Measurements from ENCODE around the gene TXNRD1. TPM values are rescaled to one million over a fixed set of nuclear protein-coding genes. Genes with fewer than 3 reads are reported as not detected.

TXNRD1 gene
- total and polyA plus RNA-seq, 2 of the 8 experiments (the other 6 are each of a cell fraction or from before 2014, with no cell fraction given): 56.8 to 127 TPM

GRCh38 chr12:104339663-104340062 lies 124.1 kb downstream of the TXNRD1 start:
- no peak overlapping the region for H2AFZ ChIP-seq (ENCODE audit: low read length)
- no peak overlapping the region for H4K5ac ChIP-seq (ENCODE audit: insufficient read length, low read depth, low read length)
- no peak overlapping the region for H2BK20ac ChIP-seq (ENCODE audit: low read length)
- H2BK120ac ChIP-seq (replicated peaks; ENCODE audit: low read depth, low read length): no peak overlapping the region
- TF ChIP-seq SAP30 (IDR thresholded peaks at IDR 0.05; ENCODE audit: insufficient read depth, insufficient replicate concordance, low read length) (no peak), RBBP5 (IDR thresholded peaks at IDR 0.05; ENCODE audit: borderline replicate concordance, low read depth, low read length) (no peak), JUND (IDR thresholded peaks at IDR 0.05; ENCODE audit: low read length) (no peak), CEBPB (IDR thresholded peaks at IDR 0.05; ENCODE audit: low read depth, low read length) (no peak)
- no peak overlapping the region for H3K18ac ChIP-seq (ENCODE audit: extremely low read depth, low read length)
- no peak overlapping the region for H3K56ac ChIP-seq (replicated peaks; ENCODE audit: insufficient read length, low read depth, low read length)
- no peak overlapping the region for H4K8ac ChIP-seq (ENCODE audit: extremely low read depth, insufficient read depth, low read length)
- ChIA-PET POLR2A (ENCODE audit: partially characterized antibody) (interaction anchor here (0.8 to 1.6 kb wide), 3 partner anchors 11 to 33 kb away, joined by 3 to 5 read pairs (median 3); no protein-coding TSS in a partner anchor), CTCF (ENCODE audit: partially characterized antibody) (interaction anchor here (0.8 to 2.9 kb wide), 6 partner anchors 10 to 124 kb away, joined by 3 to 16 read pairs (median 5); partner anchors contain the start of gene TXNRD1)
- H3K4me2 ChIP-seq (ENCODE audit: insufficient read depth in 1 of 2, low read depth in 2 of 2, low read length in 2 of 2): no peak overlapping the region
- H2AK5ac ChIP-seq (ENCODE audit: low read depth, low read length): no peak overlapping the region
- no peaks in the 10 kb centered on the region for H3K79me1 ChIP-seq (ENCODE audit: low read depth, low read length)
- no peak overlapping the region for H3K27ac ChIP-seq (ENCODE audit: low read depth, low read length)
- peaks cover 7 to 70% (median 40%) of the 10 kb centered on the region in 4 experiments; a peak in 7 of 8 replicates for H3K36me3 ChIP-seq (ENCODE audit: control insufficient read depth in 2 of 4, insufficient read depth in 4 of 4, low read length in 3 of 4)
- no peak overlapping the region for H2BK15ac ChIP-seq (ENCODE audit: low read length)
- H3K4ac ChIP-seq (replicated peaks; ENCODE audit: insufficient read length, low read depth, low read length): no peak overlapping the region
- H3K23ac ChIP-seq (ENCODE audit: insufficient read length): no peak overlapping the region
- no peak overlapping the region for H4K91ac ChIP-seq (replicated peaks; ENCODE audit: insufficient read length, low read length)
- FAIRE-seq (no peak), DNase-seq (ENCODE audit: low read depth in 1 of 2, low spot score in 2 of 2) (no peak)
- no peaks in the 10 kb centered on the region for H3K4me1 ChIP-seq (replicated peaks in 1 of 4; ENCODE audit: control insufficient read depth in 3 of 4, insufficient read depth in 4 of 4, low read length in 3 of 4)
- H3K9me3 ChIP-seq (ENCODE audit: insufficient read depth in 2 of 2, low read depth in 1 of 2, low read length in 1 of 2): no peaks in the 10 kb centered on the region
- peaks cover 0 to 2% of the 10 kb centered on the region in 2 experiments for H4K20me1 ChIP-seq (replicated peaks in 1 of 2; ENCODE audit: control insufficient read depth in 1 of 2, insufficient read depth in 2 of 2, low read length in 2 of 2)
- no peak overlapping the region for H2BK12ac ChIP-seq (ENCODE audit: low read depth, low read length)
- H3K9ac ChIP-seq (replicated peaks in 1 of 4; ENCODE audit: extremely low read depth in 1 of 4, low read depth in 3 of 4, low read length in 3 of 4): no peak overlapping the region
- H3K23me2 ChIP-seq (ENCODE audit: low read depth, low read length): no peaks in the 10 kb centered on the region
- WGBS, 2 experiments (ENCODE audit: extremely low coverage in 1 of 2, insufficient coverage in 1 of 2, insufficient read length in 1 of 2, insufficient replicate concordance in 2 of 2, low coverage in 1 of 2, low lambda C conversion rate in 2 of 2, missing lambda C conversion rate in 1 of 2): 90% methylated on average over 3 of the region's 3 CpGs; no CpG with 5 or more reads in 1 of the 2 experiments
- H2BK5ac ChIP-seq (ENCODE audit: low read depth, low read length): no peak overlapping the region
- no peaks in the 10 kb centered on the region for H3K27me3 ChIP-seq (replicated peaks in 1 of 4; ENCODE audit: control insufficient read depth in 3 of 4, extremely low read depth in 1 of 4, insufficient read depth in 3 of 4, low read length in 3 of 4)
- no peak overlapping the region for H3K14ac ChIP-seq (ENCODE audit: insufficient read length)
- no peak overlapping the region for H3K4me3 ChIP-seq (ENCODE audit: extremely low read depth in 1 of 4, insufficient read depth in 2 of 4, low read depth in 3 of 4, low read length in 4 of 4)
- no peaks in the 10 kb centered on the region for H3K79me2 ChIP-seq (ENCODE audit: control insufficient read depth in 1 of 2, insufficient read depth in 2 of 2, low read length in 2 of 2)

Measured in H1 (cell line).